ENCODE data around the gene NOS1AP.

NOS1AP gene

GRCh38 chr1:162224267-162224666 is 154.8 kb downstream of the NOS1AP start:
- DNase-seq = no peak

GRCh38 chr1:162228586-162228985 is 159.1 kb downstream of the NOS1AP start:
- no peak for DNase-seq

DNA sequence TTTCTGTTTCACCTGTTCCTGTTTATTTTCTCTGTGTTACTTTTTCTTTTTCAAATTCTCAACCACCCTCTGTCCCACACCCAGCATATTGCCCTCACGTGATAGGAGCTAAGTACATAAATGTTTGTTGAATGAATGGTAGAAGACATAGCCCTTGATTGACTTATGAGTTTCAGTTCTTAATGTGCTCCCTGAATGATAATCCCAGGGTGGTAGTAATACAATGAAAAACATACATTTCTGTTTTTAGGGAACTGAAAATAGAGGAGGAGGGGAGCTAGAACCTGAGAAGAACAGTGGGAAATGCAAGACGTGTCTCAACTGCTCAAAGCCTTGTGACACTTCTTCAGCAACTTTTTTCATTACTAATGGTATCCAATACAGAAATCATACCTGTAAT is 160.1 kb downstream of the NOS1AP start:
- DNase-seq = no peak

DNA sequence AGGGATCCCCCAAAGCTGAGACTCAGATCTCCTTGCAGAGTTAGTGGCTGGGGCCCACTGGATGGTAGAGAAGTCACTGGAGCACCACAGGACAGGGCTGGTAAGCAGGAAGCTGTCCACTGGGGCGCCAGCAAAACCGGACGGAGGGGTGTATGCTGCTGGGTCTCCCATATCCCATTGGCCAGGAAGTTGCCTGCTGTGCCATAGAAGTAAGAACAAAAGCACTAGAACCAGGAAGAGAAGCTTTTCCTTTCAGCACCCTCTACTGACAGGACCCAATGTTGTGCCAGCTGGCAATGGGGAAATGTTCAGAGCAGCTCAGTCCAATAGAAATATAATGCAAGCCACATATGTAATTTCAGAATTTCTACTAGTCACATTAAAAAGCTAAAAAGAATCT is 160.6 kb downstream of the NOS1AP start:
- no peak for DNase-seq

- no peak for DNase-seq
Observed at GRCh38 chr1:162230517-162230916, 161.0 kb downstream of the NOS1AP start.

DNA sequence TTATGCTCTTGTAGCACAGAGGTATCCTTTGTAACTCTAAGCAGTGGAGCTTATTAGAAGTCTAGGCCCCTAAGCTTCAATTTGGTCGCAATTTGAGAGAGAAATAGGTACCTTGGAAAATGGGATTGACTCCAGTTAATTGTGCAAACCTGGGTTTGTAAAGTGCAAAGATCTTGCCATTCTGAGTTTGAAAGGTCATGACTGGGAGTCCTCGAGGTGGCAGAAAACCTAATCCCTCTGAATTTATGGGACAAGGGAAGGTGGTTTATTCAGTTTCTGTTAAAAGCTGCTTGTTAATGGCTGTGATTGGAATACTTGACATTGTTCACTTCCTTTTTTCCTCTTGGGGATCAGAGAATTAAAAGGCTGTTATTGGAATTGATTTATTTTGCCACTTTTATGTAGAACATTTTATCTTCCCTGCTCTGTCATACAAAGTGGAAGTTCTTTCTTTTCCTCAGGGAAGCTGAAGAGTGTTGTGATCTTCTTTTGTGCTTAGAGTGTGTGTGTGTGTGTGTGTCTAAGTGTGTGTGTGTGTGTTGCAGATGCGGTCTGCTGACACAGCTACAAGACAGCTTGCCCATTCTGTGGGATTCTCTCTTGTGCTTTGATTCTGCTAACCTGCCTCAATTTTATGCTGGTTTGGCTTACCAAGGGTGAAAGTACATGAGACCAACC is 162.7 kb downstream of the NOS1AP start:
- no peak for DNase-seq

- no peak for DNase-seq
Observed at GRCh38 chr1:162233066-162233465, 163.6 kb downstream of the NOS1AP start.

DNA sequence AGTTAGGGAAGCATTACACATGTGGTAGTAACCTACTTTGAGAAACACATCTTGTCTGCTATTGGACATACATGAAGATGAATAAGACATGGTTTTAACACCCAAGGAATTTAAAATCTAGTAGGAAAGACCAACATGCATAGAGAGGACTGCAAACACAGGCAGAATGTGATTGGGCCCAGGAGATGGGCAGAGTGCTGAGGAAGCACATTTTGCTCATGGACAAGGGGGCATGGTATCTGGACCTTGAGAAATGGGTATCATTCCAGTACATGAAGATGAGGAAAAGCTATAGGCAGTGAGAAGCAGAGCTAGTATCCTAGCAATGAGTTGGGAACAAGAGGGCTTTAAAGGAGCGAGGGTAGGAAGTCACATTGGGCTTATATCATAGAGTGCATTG is 164.4 kb downstream of the NOS1AP start:
- no peak for DNase-seq

GRCh38 chr1:162234571-162234970 is 165.1 kb downstream of the NOS1AP start:
- DNase-seq = no peak

- no peak for DNase-seq
Observed at GRCh38 chr1:162235241-162235800, 165.8 kb downstream of the NOS1AP start.

- no peak for DNase-seq
Observed at GRCh38 chr1:162236201-162236600, 166.7 kb downstream of the NOS1AP start.

GRCh38 chr1:162236618-162237017 is 167.1 kb downstream of the NOS1AP start:
- no peak for DNase-seq

- DNase-seq = no peak
Observed at GRCh38 chr1:162240577-162240976, 171.1 kb downstream of the NOS1AP start.

- no peak for DNase-seq
Observed at GRCh38 chr1:162242804-162243203, 173.3 kb downstream of the NOS1AP start.

- DNase-seq = no peak
Observed at GRCh38 chr1:162248854-162249535, 179.5 kb downstream of the NOS1AP start.

GRCh38 chr1:162250004-162250730 is 180.7 kb downstream of the NOS1AP start:
- no peak for DNase-seq

- no peak for DNase-seq
Observed at GRCh38 chr1:162251102-162251501, 181.6 kb downstream of the NOS1AP start.

GRCh38 chr1:162252214-162252613 is 182.7 kb downstream of the NOS1AP start:
- no peak for DNase-seq

- DNase-seq = no peak
Observed at GRCh38 chr1:162253790-162254189, 184.3 kb downstream of the NOS1AP start.

GRCh38 chr1:162256287-162256686 is 186.8 kb downstream of the NOS1AP start:
- no peak for DNase-seq

GRCh38 chr1:162258394-162258793 is 188.9 kb downstream of the NOS1AP start:
- no peak for DNase-seq

DNA sequence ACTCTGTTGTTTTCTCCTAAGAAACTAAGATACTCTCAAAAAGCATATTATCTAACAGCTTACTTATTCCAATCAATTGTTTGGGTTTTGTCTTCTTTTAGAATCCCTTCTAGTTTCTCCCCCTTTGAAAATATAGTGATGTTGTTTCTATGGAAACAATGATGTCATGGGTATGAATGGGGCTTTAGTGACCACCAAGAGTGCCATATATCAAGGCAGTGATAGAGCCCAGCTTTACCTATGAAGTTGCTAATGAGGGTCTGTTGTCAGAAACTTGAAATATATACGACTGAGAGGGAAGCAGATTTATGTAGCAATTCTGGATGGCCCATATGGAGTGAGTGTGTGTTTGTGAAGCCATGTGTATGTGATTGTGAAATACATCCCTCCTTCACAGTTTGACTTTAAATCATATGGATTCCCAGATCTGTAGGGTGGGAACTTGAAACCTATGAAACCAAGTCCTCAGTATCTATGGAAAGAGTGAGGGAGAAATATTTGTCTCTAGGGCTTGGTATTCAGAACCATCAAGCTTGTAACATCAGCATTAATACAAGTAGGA is 190.5 kb downstream of the NOS1AP start:
- no peak for DNase-seq

DNA sequence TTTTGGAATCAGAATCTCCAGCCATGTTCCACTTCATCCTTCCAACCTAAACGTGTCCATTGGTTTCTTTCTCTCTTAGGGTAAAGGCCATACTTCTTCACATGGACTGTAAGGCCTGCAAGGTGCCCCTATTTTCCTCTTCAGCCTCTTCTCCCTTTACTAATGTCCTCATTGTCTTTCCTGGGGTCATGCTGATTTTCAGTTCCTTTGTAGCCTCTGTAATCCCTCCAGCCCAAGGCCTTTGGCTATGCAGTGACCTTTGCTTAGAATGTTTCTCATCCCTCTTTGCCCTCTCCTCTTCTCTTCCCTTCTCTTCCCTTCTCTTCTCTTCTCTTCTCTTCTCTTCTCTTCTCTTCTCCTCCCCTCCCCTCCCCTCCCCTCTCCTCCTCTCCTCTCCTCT is 194.6 kb downstream of the NOS1AP start:
- no peak for DNase-seq
